Measurements from ENCODE around the gene PARS2. TPM values are rescaled to one million over a fixed set of nuclear protein-coding genes. Genes with fewer than 3 reads are reported as not detected.
A peak's percentile ranks its signal among the peaks of the same experiment; 100 is the strongest.
"Not testable (repeated sequence)": the region's sequence is repeated elsewhere in the genome, so short reads cannot be mapped to it uniquely, and the experiment has no call there.

Gene PARS2
- total and polyA plus RNA-seq, 3 experiments from 2014 or later: 3.2 to 8.2 (median 7.9) TPM

DNA sequence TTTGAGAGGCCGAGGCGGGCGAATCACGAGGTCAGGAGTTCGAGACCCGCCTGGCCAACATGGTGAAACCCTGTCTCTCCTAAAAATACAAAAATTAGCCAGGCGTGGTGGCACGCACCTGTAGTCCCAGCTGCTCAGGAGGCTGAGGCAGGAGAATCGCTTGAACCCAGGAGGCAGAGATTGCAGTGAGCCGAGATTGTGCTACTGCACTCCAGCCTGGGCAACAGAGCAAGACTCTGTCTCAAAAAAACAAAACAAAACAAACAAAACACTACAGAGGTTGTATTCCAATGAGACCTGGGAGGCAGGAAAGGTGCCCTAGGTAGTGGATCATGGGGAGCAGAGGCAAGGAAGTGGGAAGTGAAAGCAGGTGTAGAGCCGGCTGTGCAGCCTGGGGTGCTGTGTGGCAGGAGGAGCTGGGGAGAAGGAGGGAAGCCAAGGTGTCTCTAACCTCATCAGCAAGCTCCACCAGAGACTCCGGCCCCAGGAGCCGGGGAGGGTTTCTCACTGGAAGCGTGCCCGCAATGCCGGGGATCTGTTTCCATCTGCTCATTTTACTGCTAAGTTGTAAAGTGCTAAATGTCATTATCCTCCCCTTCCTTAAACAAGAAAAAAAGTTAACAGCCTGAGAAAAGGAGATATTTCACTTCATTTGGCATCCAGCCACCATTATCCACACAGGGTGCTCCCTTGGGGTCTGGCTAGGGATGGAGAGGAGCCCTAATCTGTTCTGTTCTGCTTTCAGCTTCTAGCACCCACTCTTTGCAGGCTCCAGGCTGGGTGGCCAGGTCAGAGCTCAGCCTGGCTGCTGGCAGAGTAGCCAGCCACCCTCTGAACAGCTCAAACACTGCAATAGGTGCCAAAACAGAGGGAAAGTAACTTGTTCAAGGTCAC is 11.8 kb upstream of the PARS2 start:
- H3K9me3 Mint-ChIP-seq, H3K4me1 Mint-ChIP-seq: not testable (repeated sequence)
- CTCF ChIA-PET: interaction anchor here (1.3 kb wide), 1 partner anchor 25 kb away, joined by 6 read pairs; the partner anchor contains the start of gene TTC22

DNA sequence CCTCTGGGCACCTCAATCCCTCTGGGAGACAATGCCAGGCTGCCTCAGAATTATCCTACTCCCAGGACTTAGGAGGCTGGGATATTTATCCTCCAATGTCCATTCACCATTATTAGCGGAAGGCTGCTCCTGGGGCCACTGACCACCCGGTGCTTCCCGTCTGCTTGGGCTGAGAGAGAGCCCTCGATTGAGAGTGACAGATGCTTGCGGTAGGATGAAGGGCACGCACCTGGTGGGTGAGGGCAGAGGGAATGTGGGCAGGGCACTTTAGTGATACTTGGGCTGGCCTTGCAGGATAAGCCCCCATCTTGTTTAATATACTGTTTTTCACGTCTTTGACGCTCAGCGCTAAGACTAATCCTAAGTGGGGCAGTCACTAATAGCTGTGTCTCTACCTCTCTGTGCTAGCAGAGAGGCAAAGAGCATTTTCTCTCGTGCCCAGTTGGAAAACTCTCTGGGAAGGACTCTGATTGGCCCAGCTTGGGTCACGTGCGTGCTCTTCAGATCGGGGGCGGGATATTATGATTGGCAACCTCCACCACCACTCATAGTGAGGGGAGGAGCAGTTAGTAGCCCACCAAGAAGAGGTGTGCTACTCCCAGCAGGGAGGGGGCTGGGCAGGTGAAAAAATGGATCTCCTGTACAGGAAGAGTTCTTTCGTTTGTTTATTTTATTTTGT is 10.6 kb upstream of the PARS2 start:
- no peak overlapping the region for H3K4me3 ChIP-seq (ENCODE audit: low read length)
- Mint-ChIP-seq H3K4me1 (no peaks in the 10 kb centered on the region), H3K27ac (no peak overlapping the region), H3K36me3 (peaks cover 4 to 17% (median 8%) of the 10 kb centered on the region in 3 donors), H3K27me3 (no peaks in the 10 kb centered on the region), H3K4me3 (no peak overlapping the region), H3K9me3 (no peaks in the 10 kb centered on the region)
- no peaks in the 10 kb centered on the region for H3K27me3 ChIP-seq (ENCODE audit: insufficient read depth, low read length, poor library complexity, severe bottlenecking)
- no peak for DNase-seq
- no peaks in the 10 kb centered on the region for H3K4me1 ChIP-seq (ENCODE audit: insufficient read depth, low read length)
- no peaks in the 10 kb centered on the region for H3K9me3 ChIP-seq (ENCODE audit: low read length)
- ChIA-PET POLR2A (no interaction called here), CTCF (no interaction called here)
- no peak overlapping the region for H3K27ac ChIP-seq (ENCODE audit: low read depth, low read length)
- peaks cover 4% of the 10 kb centered on the region for H3K36me3 ChIP-seq (ENCODE audit: insufficient read depth, low read length)

More for the DNA sequence above, 11.8 kb upstream of the PARS2 start:
- H3K9me3 ChIP-seq (ENCODE audit: low read length); H3K27ac Mint-ChIP-seq; POLR2A ChIA-PET; H3K27ac ChIP-seq (ENCODE audit: low read depth, low read length); H3K36me3 ChIP-seq (ENCODE audit: insufficient read depth, low read length); H3K27me3 Mint-ChIP-seq; H3K4me1 ChIP-seq (ENCODE audit: insufficient read depth, low read length); DNase-seq; H3K4me3 ChIP-seq (ENCODE audit: low read length); H3K4me3 Mint-ChIP-seq; H3K27me3 ChIP-seq (ENCODE audit: insufficient read depth, low read length, poor library complexity, severe bottlenecking): not testable (repeated sequence)
- peaks cover 4 to 25% (median 11%) of the 10 kb centered on the region in 3 donors for H3K36me3 Mint-ChIP-seq

DNA sequence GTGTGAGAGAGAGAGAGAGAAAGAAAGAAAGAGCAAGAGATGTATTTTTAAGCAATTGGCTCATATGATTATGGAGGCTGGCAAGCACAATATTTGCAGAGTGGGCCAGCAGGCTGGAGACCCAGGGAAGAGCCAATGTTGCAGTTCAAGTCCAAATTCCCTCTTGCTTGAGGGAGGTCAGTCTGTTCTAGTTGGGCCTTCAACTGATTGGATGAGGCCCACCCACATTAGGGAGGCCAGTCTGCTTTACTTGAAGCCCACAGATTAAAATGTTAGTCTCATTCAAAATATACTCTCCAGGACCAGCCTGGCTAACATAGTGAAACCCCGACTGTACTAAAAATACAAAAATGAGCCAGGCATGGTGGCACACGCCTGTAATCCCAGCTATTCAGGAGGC is 8.6 kb upstream of the PARS2 start:
- H3K27ac Mint-ChIP-seq: no peak overlapping the region
- no peaks in the 10 kb centered on the region for H3K27me3 ChIP-seq (ENCODE audit: insufficient read depth, low read length, poor library complexity, severe bottlenecking)
- H3K9me3 Mint-ChIP-seq: no peaks in the 10 kb centered on the region
- no peak for DNase-seq
- H3K36me3 Mint-ChIP-seq: no peaks in the 10 kb centered on the region
- no peaks in the 10 kb centered on the region for H3K4me1 ChIP-seq (ENCODE audit: insufficient read depth, low read length)
- H3K9me3 ChIP-seq (ENCODE audit: low read length): no peaks in the 10 kb centered on the region
- H3K27ac ChIP-seq (ENCODE audit: low read depth, low read length): no peak overlapping the region
- H3K36me3 ChIP-seq (ENCODE audit: insufficient read depth, low read length): no peaks in the 10 kb centered on the region
- POLR2A ChIA-PET: no interaction called here
- no peaks in the 10 kb centered on the region for H3K27me3 Mint-ChIP-seq
- no peak overlapping the region for H3K4me3 ChIP-seq (ENCODE audit: low read length)
- H3K4me3 Mint-ChIP-seq: no peak overlapping the region
- CTCF ChIA-PET: no interaction called here
- no peaks in the 10 kb centered on the region for H3K4me1 Mint-ChIP-seq

DNA sequence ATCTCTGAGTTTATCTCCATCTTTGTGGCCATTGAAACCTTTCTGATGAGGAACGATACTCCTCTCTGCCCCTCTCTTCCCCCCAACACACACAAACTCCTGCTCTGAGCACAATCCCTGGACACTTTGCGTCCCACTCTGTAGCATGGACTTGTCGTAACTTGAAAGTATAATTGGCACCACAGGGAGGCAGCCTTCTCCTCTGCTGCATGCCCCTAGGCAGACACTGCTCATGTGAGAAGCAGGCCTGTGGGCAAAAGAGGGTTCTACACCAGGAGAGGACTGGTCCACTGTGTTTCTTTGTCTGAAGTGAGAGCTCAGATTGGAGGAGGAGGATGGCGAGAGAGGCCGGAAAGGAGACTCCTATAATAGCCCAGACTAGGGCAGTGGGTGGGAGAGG is 3.8 kb upstream of the PARS2 start:
- ChIA-PET POLR2A (no interaction called here), CTCF (interaction anchor here (0.5 to 1.3 kb wide), 2 partner anchors 33 to 1413 kb away, joined by 3 to 5 read pairs; partner anchors contain the start of gene TTC22)
- Mint-ChIP-seq H3K4me1 (peaks cover 13 to 18% (median 16%) of the 10 kb centered on the region in 3 donors), H3K36me3 (peaks cover 0 to 2% (median 0%) of the 10 kb centered on the region in 3 donors), H3K4me3 (no peak overlapping the region), H3K27ac (peak overlapping the region in 3 of 8 donors; percentile 53 to 92 (median 70)), H3K27me3 (no peaks in the 10 kb centered on the region), H3K9me3 (no peaks in the 10 kb centered on the region)
- no peak for DNase-seq
- Histone ChIP-seq H3K27ac (ENCODE audit: low read depth, low read length) (no peak overlapping the region), H3K27me3 (ENCODE audit: insufficient read depth, low read length, poor library complexity, severe bottlenecking) (no peaks in the 10 kb centered on the region), H3K9me3 (ENCODE audit: low read length) (no peaks in the 10 kb centered on the region), H3K4me3 (ENCODE audit: low read length) (no peak overlapping the region), H3K36me3 (ENCODE audit: insufficient read depth, low read length) (no peaks in the 10 kb centered on the region), H3K4me1 (ENCODE audit: insufficient read depth, low read length) (peaks cover 10% of the 10 kb centered on the region)

DNA sequence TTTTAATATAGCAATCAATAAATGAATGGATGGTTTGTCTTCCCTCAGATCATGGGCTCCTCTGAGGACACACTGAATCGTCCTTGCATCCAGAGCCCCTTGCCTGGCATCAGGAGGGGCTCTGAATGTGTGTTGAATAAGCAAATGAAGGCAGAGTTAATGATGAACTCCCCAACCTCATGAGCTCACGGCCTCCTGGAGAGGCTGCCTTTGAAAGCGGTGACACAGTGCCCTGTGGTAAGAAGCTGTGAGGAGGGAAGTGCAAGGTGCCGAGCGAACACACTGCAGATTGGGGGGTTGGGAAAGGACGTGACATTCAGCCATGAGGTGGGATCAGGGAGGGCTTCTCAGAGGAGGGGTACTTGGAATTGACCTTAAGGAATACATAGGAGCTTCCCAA is 3.2 kb upstream of the PARS2 start:
- ChIA-PET CTCF (interaction anchor here (2.0 kb wide), 1 partner anchor 33 kb away, joined by 13 read pairs; the partner anchor contains the start of gene TTC22), POLR2A (no interaction called here)
- peak overlapping the region in 1 of 7 donors; percentile 46 for H3K4me3 Mint-ChIP-seq
- Histone ChIP-seq H3K27ac (ENCODE audit: low read depth, low read length) (no peak overlapping the region), H3K27me3 (ENCODE audit: insufficient read depth, low read length, poor library complexity, severe bottlenecking) (no peaks in the 10 kb centered on the region), H3K36me3 (ENCODE audit: insufficient read depth, low read length) (no peaks in the 10 kb centered on the region), H3K9me3 (ENCODE audit: low read length) (no peaks in the 10 kb centered on the region), H3K4me3 (ENCODE audit: low read length) (no peak overlapping the region), H3K4me1 (ENCODE audit: insufficient read depth, low read length) (peaks cover 10% of the 10 kb centered on the region)
- peaks cover 0 to 2% (median 0%) of the 10 kb centered on the region in 3 donors for H3K36me3 Mint-ChIP-seq
- no peaks in the 10 kb centered on the region for H3K27me3 Mint-ChIP-seq
- DNase-seq: no peak
- peaks cover 14 to 22% (median 21%) of the 10 kb centered on the region in 3 donors for H3K4me1 Mint-ChIP-seq
- peak overlapping the region in 4 of 8 donors; percentile 26 to 74 (median 48) for H3K27ac Mint-ChIP-seq
- no peaks in the 10 kb centered on the region for H3K9me3 Mint-ChIP-seq

DNA sequence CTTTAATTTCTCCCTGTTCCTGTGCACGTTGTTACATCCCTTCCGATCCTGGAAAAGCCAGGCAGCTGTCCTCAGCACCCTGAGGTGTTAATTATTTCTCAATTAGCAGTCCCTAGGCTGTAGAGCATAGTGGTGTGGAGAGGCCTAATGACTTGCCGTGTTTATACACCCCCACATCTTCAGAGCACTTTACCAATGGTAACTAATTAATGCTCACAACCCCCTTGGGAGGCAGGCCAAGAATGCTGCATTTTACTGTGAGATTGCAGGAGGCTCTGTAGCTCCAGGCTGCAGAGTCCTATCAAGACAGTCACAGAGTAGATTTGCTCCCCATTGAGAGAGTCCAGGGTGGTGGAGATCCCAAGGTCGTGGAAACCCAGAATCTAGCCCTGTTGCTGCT is 2.4 kb upstream of the PARS2 start:
- DNase-seq: no peak
- H3K27me3 Mint-ChIP-seq: no peaks in the 10 kb centered on the region
- no peaks in the 10 kb centered on the region for H3K9me3 Mint-ChIP-seq
- peak overlapping the region in 2 of 8 donors; percentile 6 to 65 for H3K27ac Mint-ChIP-seq
- ChIA-PET CTCF (interaction anchor here (2.0 kb wide), 1 partner anchor 34 kb away, joined by 13 read pairs; the partner anchor contains the start of gene TTC22), POLR2A (no interaction called here)
- H3K4me3 Mint-ChIP-seq: peak overlapping the region in 1 of 7 donors; percentile 22
- H3K27me3 ChIP-seq (ENCODE audit: insufficient read depth, low read length, poor library complexity, severe bottlenecking): no peaks in the 10 kb centered on the region
- H3K36me3 Mint-ChIP-seq: peaks cover 0 to 2% (median 0%) of the 10 kb centered on the region in 3 donors
- no peak overlapping the region for H3K4me3 ChIP-seq (ENCODE audit: low read length)
- H3K27ac ChIP-seq (ENCODE audit: low read depth, low read length): no peak overlapping the region
- peaks cover 14 to 22% (median 21%) of the 10 kb centered on the region in 3 donors for H3K4me1 Mint-ChIP-seq
- H3K36me3 ChIP-seq (ENCODE audit: insufficient read depth, low read length): no peaks in the 10 kb centered on the region
- no peaks in the 10 kb centered on the region for H3K9me3 ChIP-seq (ENCODE audit: low read length)
- H3K4me1 ChIP-seq (ENCODE audit: insufficient read depth, low read length): peaks cover 10% of the 10 kb centered on the region

DNA sequence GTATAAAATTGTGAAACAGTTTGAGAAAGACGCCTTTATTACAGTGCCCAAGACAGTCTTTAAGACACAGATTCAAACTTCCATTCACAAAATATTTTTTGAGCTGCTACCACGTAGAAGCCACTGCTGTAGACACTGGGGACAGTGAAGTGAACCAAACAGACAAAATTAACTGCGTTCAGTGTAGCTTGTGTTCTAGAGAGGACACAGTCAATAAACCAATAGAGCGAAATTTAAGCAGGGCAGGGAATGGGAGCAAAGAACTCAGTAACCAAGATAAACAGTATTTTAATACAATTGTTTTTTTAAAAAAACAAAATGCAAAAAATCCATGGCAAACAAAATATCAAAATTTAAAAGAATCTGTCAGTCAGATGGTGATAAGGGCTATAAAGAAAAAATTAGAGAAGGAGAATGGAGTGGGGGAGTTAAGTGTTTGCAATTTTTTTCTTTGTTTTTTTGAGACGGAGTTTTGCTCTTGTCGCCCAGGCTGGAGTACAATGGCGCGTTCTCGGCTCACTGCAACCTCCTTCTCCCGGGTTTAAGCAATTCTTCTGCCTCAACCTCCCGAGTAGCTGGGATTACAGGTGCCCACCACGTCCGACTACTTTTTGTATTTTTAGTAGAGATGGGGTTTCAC is 719 bp upstream of the PARS2 start:
- peaks cover 10% of the 10 kb centered on the region for H3K4me1 ChIP-seq (ENCODE audit: insufficient read depth, low read length)
- no peaks in the 10 kb centered on the region for H3K36me3 ChIP-seq (ENCODE audit: insufficient read depth, low read length)
- DNase-seq: no peak
- Mint-ChIP-seq H3K4me3 (peak overlapping the region; percentile 92 to 96 (median 94)), H3K27ac (peak overlapping the region; percentile 79 to 97 (median 92)), H3K9me3 (no peaks in the 10 kb centered on the region), H3K4me1 (peaks cover 16 to 22% (median 21%) of the 10 kb centered on the region in 3 donors), H3K36me3 (peaks cover 0 to 2% (median 0%) of the 10 kb centered on the region in 3 donors), H3K27me3 (no peaks in the 10 kb centered on the region)
- H3K27ac ChIP-seq (ENCODE audit: low read depth, low read length): peak overlapping the region; percentile 48
- H3K27me3 ChIP-seq (ENCODE audit: insufficient read depth, low read length, poor library complexity, severe bottlenecking): no peaks in the 10 kb centered on the region
- CTCF ChIA-PET: interaction anchor here (0.6 to 1.1 kb wide), 2 partner anchors 26 to 36 kb away, joined by 3 to 7 read pairs; partner anchors contain the start of gene TTC22
- POLR2A ChIA-PET: interaction anchor here (1.0 kb wide), 1 partner anchor 35 kb away, joined by 4 read pairs; no protein-coding TSS in a partner anchor
- no peaks in the 10 kb centered on the region for H3K9me3 ChIP-seq (ENCODE audit: low read length)
- H3K4me3 ChIP-seq (ENCODE audit: low read length): peak overlapping the region; percentile 54
